IPS-18c (cell line): Measurements from ENCODE around the gene UBR3.

Source experiments
- H3K4me3 ChIP-seq: 2 replicates; pipeline ENCODE4 v1.7.0; 2013; ENCODE audit warnings: low read depth, mild to moderate bottlenecking, low read length, moderate library complexity; ENCODE audit not compliant: insufficient read depth
- H3K9me3 ChIP-seq: one replicate; pipeline ENCODE4 v1.6.1; 2013; ENCODE audit warnings: mild to moderate bottlenecking, low read length, moderate library complexity; ENCODE audit not compliant: control insufficient read depth, insufficient read depth

The UBR3 gene

DNA sequence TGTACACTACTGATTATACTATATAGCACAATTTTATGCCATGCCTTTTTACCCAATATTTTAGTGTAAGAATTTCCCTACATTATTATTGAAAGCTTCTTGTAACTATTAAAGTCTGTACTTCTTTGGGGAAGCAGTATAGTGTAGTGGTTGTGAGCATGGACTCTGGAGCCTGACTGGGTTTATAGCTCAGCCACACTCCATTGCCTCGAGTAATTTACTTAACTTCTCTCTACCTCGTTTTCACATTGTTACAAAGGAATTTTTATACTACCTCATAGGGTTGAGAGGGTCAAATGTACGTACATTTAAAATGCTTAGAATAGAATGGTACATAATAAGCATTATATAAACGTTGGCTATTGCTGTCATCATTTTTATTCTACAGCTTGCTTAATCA lies 139.2 kb downstream of the UBR3 start:
- no peak overlapping the region for H3K4me3 ChIP-seq
- no peaks in the 10 kb centered on the region for H3K9me3 ChIP-seq

DNA sequence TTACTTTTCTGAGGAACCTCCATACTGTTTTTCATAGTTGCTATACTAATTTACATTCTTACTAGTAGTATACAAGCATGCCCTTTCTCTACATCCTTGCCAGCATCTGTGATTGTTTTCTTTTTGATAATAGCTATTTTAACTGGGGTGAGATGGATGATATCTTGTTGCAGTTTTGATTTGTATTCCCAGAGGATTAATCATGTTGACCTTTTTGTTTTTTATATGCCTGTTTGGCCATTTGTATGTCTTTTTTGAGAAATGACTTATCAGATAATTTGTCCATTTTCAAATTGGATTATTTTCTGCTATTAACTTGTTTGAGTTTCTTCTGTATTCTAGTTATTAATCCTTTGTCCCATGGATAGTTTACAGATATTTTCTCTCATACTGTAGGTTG lies 141.5 kb downstream of the UBR3 start:
- no peaks in the 10 kb centered on the region for H3K9me3 ChIP-seq
- no peak overlapping the region for H3K4me3 ChIP-seq

DNA sequence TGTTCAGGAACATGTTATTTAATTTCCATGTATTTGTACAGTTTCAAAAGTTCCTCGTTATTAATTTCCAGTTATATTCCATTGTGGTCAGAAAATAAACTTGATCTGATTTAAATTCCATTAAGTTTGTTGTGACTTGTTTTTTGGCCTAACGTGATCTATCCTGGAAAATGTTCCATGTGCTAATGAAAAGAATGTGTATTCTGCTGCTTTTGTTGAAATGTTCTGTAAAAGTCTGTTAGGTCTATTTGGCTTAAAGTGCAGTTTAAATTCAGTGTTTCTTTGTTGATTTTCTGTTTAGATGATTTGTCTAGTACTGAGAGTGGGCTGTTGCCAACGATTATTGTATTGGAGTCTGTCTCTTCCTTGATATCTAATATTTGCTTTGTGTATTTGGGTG lies 148.0 kb downstream of the UBR3 start:
- H3K9me3 ChIP-seq, result no peaks in the 10 kb centered on the region

DNA sequence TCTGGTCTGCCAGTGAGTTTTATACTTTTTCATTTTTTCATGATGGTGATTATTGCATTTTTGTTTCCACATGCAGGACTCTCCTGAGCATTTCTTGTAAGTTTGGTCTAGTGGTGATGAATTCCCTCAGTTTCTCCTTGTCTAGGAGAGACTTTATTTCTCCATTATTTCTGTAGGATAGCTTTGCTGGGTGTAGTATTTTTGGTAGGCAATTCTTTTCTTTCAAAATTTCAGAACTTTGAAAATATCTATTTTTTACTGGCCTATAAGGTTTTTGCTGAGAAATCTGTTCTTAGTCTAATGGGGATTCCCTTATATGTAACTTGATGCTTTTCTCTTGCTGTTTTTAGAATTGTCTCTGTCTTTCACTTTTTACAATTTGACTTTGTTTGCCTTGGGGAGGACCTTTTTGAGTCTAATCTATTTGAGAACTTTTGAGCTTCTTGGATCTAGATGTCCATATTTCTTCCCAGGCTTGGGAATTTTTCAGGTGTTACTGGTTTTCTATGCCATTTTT lies 149.1 kb downstream of the UBR3 start:
- no peaks in the 10 kb centered on the region for H3K9me3 ChIP-seq

More for the DNA sequence above, 148.0 kb downstream of the UBR3 start:
- no peak overlapping the region for H3K4me3 ChIP-seq

DNA sequence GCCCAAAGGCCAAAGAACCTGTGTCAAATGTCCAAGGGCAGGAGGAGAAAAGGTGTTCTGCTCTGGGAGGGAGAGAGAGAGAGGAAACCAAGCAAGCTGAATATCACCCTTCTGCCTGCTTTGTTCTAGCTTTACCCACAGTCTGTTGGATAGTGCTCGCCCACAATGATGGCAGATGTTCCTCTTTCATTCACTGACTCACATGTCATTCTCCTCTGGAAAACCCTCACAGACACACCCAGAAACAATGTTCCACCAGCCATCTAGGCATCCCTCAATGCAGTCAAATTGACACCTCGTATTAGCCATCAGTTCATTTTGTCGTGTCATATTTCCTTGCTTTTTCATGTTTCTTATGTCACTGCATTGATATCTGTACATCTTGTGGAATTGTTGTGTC lies 150.3 kb downstream of the UBR3 start:
- Histone ChIP-seq H3K4me3 (no peak overlapping the region), H3K9me3 (no peaks in the 10 kb centered on the region)

More for the DNA sequence above, 149.1 kb downstream of the UBR3 start:
- no peak overlapping the region for H3K4me3 ChIP-seq

DNA sequence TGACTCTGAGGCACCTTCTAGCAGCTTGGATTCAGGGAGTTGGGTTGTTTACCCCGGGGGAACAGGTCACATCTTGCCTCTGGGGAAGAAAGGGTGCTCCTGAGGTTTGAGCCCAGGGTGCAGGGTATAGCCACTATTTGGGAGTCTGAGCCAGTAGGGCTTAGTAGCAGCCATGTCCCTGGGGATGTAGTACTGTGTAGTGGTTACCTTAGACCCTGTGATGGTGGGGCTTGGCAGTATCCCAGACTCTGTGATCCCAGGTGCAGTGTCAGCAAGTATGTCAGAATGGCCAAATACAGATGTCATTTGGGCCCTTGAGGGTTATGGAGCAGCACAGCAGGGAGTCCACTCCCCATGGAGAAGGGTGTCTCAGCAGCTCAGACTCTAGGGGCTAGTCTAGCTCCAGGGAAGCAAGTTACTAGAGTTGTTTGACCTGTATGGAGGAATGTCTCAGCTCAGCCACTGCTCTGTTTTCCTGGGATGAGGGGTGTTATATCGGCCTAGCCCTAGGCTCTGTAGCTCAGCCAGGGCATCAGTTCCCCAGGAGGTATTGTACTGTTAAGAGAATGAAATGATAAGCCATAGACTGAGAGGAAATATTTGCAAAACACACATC lies 151.3 kb downstream of the UBR3 start:
- Histone ChIP-seq H3K4me3 (no peak overlapping the region), H3K9me3 (no peaks in the 10 kb centered on the region)

DNA sequence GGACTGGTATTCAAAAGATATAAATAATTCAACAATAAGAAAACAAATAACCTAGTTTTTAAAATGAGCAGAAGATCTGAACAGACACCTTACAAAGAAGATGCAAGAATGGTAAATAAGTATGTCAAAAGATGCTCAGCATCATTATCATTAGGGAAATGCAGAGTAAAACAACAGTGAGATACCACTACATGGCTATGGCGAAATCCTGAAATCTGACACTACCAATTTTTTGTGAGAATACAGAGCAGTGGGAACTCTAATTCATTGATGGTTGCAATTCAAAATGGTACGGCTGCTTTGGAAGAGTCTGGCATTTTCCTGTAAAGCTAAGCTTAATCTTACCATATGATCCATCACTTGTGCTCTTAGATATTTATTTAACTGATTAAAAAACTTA lies 151.8 kb downstream of the UBR3 start:
- no peak overlapping the region for H3K4me3 ChIP-seq
- H3K9me3 ChIP-seq, result no peaks in the 10 kb centered on the region

DNA sequence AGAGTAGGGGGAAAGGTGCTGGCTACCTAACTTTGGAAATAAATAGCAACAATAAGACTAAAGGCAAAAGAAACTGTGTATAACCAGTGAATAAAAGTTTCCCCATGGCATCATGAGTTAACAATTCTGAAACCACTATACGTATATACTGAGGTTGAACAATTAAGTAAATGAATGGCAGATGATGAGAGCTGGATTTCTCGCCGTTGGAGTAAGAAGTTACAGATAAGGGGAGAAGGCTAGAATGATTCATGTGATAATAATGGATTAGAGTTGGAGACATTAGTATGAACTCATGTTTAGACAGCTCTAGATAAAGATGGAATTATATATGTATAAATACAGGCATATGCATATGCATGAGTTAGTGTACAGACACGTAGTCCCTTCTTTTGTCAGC lies 152.7 kb downstream of the UBR3 start:
- no peaks in the 10 kb centered on the region for H3K9me3 ChIP-seq

DNA sequence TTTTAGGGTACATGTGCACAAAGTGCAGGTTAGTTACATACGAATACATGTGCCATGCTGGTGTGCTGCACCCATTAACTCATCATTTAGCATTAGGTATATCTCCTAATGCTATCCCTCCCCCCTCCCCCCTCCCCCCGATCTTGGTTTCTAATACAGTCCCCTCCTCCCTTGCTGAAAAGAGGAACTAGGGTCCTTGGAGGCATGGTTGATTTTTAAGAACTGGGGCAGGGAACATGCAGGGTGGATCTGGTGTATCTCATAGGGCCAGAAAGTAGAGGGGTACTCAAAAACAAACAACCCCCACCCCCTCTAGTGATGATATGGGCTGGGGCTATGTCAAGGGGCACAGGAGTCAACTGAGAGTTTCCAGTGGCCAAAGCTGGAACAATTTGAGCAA lies 153.4 kb downstream of the UBR3 start:
- Histone ChIP-seq H3K9me3 (no peaks in the 10 kb centered on the region), H3K4me3 (no peak overlapping the region)

More for the DNA sequence above, 152.7 kb downstream of the UBR3 start:
- H3K4me3 ChIP-seq, result no peak overlapping the region

DNA sequence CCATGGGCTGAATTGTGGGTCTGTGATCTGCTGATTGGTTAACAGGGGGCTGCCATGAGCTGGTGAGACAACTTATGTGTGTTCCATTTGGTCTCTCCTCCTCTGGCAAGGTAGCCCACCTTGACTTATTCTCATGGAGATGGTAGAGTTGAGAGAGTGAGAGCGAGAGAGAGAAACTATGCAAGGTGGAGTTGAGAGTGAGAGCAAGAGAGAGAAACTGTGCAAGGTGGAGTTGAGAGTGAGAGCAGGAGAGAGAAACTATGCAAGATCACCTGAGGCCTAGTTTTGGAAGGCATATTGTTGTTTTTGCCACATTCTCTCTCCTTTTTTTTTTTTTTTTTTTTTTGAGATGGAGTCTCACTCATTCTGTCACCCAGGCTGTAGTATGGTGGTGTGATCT lies 155.7 kb downstream of the UBR3 start:
- Histone ChIP-seq H3K4me3 (no peak overlapping the region), H3K9me3 (no peaks in the 10 kb centered on the region)

DNA sequence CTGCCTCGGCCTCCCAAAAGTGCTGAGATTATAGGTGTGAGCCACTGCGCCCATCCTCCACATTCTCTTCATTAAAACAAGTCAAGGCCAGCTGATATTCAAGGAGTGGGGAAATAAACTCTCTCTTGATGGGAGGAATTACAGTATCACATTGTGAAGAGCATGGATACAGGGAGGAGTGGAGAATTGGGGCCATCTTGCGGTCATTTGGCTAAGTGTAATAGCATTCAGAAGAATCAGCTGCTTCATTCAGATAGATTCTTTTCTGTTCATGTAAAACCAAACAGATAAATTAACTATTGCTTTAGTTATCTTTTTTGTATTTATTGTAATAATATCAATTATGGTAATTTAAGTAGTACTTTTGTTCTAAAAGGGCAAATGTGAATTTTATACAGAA lies 156.3 kb downstream of the UBR3 start:
- Histone ChIP-seq H3K4me3 (no peak overlapping the region), H3K9me3 (no peaks in the 10 kb centered on the region)

DNA sequence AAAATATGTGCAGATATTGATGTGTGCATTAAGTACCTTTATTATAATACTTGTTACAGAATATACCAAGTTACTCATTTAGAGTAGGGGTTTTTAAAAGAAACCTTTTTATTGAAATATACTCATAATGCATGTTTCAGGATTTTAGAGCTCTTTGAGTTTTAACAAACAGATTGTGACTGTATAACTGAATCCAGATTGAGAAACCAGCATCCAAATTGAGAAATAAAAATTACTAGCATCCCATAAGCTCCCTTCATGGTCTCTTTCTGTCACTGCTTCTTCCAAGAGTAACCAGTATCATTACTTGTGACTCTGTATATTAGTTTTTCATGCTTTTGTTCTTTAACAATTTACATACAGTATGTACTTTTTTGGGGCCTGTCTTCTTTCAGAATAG lies 156.9 kb downstream of the UBR3 start:
- H3K4me3 ChIP-seq, result no peak overlapping the region
- H3K9me3 ChIP-seq, result no peaks in the 10 kb centered on the region

DNA sequence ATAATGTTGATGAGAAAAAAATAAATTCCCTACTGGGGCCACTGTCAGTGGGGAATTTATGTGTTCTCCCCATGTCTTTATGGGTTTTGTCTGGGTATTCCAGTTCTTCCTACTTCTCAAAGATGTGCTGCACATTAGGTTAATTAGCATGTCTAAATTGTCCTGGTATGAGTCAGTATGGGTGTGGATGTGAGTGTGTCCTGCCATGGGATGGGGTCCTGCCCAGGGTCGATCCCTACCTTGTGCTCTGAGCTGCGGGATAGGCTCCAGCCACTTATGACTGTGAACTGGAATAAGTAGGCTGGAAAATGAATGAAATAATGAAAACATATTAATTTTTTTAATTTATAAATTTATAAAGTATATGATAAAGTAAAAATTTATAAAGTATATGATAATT lies 167.5 kb downstream of the UBR3 start:
- no peak overlapping the region for H3K4me3 ChIP-seq
- peaks cover 9% of the 10 kb centered on the region for H3K9me3 ChIP-seq

DNA sequence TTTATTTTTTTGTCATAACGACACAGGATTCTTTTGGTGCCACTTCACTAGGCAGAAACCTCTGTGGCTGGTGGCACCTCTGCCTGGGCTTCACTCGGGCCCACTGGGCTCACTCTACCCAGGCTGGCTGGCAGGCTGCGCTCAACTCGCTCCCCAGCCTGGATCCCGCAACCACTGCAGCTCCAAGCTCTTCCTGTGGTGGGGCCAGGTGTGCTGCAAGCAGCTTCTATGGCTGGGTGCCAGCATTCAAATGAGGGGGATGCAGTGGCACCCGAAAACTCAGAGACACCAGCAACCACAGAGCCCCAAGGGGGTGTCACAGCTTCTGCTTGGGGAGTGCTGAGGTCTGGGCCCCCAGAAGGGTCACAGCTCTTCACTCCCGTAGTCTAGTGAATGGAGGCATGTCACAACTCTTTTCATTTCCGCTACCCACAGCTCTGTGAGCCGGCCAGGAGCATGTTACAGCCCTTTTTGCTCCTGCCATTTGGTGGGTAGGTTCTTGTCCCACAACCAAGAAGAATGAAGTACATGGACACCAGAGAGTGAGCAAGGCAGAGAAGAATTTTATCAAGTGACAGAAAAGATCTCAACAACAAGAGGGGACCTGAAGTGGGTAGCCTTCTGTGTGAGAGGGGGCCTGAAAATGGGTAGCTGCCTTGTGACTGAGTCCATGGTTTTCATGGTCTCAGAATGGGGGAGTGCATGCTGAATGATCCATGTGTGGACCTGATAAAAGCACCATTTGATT lies 170.1 kb downstream of the UBR3 start:
- H3K9me3 ChIP-seq, result peaks cover 9% of the 10 kb centered on the region
- no peak overlapping the region for H3K4me3 ChIP-seq

DNA sequence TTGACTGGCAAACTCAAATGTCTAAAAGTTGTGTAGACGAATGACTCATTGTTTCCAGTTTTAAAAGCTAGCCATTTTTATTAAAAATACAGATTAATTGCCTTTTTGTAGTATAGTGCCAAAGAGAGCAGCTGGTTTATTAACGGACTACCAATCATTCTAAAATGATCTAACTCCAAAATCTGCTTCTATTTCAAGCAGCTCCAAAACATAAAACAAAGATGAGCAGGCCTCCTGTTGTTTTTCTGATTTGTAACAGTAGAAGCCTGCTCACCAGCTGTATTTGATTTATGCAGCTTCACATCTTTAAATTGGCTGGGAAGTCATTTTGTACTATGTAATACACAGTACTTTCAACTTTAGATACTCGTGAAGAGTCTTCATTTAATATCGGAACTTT lies 171.8 kb downstream of the UBR3 start:
- no peak overlapping the region for H3K4me3 ChIP-seq

DNA sequence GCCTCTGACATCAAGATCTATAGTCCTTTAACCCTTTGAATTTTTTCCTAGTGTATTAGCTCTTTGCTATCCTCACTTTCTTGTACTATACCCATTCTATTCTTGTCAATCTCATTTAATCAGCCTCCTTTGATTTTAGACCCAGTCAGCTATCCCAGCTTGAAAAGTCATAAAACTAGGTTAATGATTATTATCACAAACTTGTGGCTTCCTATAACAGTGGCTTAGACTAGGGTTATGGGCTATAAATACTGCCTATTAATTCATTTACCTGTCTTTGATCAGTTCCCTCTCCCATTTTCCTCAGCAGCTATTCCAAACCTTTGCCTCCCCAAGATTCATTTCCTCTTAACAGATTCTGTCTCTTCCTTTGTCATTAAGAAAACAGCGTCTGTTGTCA lies 174.8 kb downstream of the UBR3 start:
- H3K4me3 ChIP-seq, result no peak overlapping the region
- H3K9me3 ChIP-seq, result peaks cover 9% of the 10 kb centered on the region

More for the DNA sequence above, 171.8 kb downstream of the UBR3 start:
- H3K9me3 ChIP-seq, result peaks cover 9% of the 10 kb centered on the region

DNA sequence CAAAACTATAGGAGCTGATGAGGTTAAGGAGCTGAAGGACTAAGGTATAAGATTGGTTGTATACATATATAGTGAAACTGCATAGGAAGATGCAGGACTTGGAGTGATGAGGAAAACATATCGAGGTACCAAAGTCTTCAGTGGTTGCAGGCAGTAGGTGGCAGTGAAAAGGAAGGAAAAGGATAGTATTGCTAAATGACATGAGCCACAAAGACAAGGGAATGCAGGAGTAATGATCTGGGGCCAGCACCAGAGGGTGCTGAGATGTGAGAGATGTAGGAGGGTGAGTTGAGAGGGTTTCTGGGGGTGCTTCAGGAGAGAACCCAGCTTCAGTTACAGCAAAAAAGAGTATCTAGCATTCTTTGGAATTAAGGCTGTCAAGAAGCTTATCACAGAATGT lies 178.4 kb downstream of the UBR3 start:
- no peak overlapping the region for H3K4me3 ChIP-seq

DNA sequence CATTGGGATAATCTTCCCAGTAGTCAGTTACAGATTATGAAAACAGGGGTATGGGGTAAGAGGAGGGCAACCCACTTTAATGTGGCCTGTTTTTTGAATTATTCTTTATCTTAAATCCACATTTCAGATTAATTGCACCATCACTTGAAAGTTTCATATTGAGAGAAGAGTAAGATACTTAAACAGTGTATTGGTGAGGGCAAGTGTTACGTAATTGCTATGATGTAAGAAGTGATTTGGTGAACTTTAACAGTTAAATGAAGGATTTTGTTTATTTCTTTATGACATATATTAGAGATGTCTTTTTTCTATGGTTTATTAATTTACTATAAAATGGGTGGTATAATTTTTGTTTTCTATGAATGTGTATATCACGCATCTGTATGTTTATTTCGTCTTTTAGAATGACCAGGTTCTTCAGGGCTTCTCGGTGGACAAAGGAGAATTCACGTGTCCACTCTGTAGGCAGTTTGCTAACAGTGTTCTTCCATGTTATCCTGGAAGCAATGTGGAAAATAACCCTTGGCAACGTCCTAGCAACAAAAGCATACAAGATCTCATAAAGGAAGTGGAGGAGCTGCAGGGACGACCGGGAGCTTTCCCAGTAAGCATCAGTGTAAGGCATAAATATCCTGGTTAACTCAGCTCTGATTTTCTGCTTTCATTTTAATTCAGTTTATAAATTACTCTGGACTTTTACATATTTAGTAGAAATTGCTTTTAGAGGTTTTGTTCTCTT lies 179.5 kb downstream of the UBR3 start:
- no peaks in the 10 kb centered on the region for H3K9me3 ChIP-seq

More for the DNA sequence above, 178.4 kb downstream of the UBR3 start:
- no peaks in the 10 kb centered on the region for H3K9me3 ChIP-seq

More for the DNA sequence above, 179.5 kb downstream of the UBR3 start:
- no peak overlapping the region for H3K4me3 ChIP-seq
